WTC11 (cell line): ENCODE results near the gene ZNF19.

Experiments
- ATF1 ChIP-seq: sonication (generic); formaldehyde crosslinking; IDR thresholded peaks from 2 replicates; pipeline ENCODE4 v1.8.1; 2023; ENCODE audit warnings: mild to moderate bottlenecking, moderate library complexity, missing genetic modification reagents
- ESRRA ChIP-seq: sonication (generic); formaldehyde crosslinking; IDR thresholded peaks from 2 replicates; pipeline ENCODE4 v1.8.1; 2022; ENCODE audit warnings: mild to moderate bottlenecking, missing genetic modification reagents, borderline replicate concordance
- FOXP1 ChIP-seq: sonication (generic); formaldehyde crosslinking; IDR thresholded peaks from 2 replicates; pipeline ENCODE4 v1.8.0; 2022; ENCODE audit warnings: missing genetic modification reagents, mild to moderate bottlenecking, moderate library complexity, borderline replicate concordance
- JUN ChIP-seq: sonication (generic); formaldehyde crosslinking; IDR thresholded peaks from 2 replicates; pipeline ENCODE4 v1.8.0; 2023; ENCODE audit warnings: mild to moderate bottlenecking, missing genetic modification reagents
- KAT7 ChIP-seq: sonication (generic); formaldehyde crosslinking; IDR thresholded peaks from 2 replicates; pipeline ENCODE4 v1.8.1; 2023; ENCODE audit warnings: missing genetic modification reagents, mild to moderate bottlenecking, borderline replicate concordance
- SP1 ChIP-seq: sonication (generic); formaldehyde crosslinking; conservative IDR thresholded peaks from 2 replicates; pipeline ENCODE4 v1.8.1; 2022; ENCODE audit warnings: missing genetic modification reagents
- TEAD4 ChIP-seq: sonication (generic); formaldehyde crosslinking; IDR thresholded peaks from 2 replicates; pipeline ENCODE4 v1.8.0; 2022; ENCODE audit warnings: mild to moderate bottlenecking, missing genetic modification reagents
- ZNF121 ChIP-seq: sonication (generic); formaldehyde crosslinking; IDR thresholded peaks from 2 replicates; pipeline ENCODE4 v1.8.0; 2023; ENCODE audit warnings: missing genetic modification reagents
- TF ChIP-seq, protein P1 (sequence below): sonication (generic); formaldehyde crosslinking; IDR thresholded peaks from 2 replicates; pipeline ENCODE4 v1.8.1; 2023; ENCODE audit warnings: mild to moderate bottlenecking, missing genetic modification reagents, moderate library complexity
- TF ChIP-seq, protein P2 (sequence below): sonication (generic); formaldehyde crosslinking; IDR thresholded peaks from 2 replicates; pipeline ENCODE4 v1.8.1; 2022; ENCODE audit warnings: low read depth, missing genetic modification reagents, borderline replicate concordance
- TF ChIP-seq, protein P3 (sequence below): fragments of 200-600 bp; IDR thresholded peaks from 2 replicates; pipeline ENCODE4 v1.8.0; 2022; ENCODE audit warnings: antibody characterized with exemption
- TF ChIP-seq, protein P4 (sequence below): fragments of 250-450 bp; sonication (Bioruptor Pico); IDR thresholded peaks from 2 replicates; pipeline ENCODE4 v1.9.0; 2021; ENCODE audit warnings: mild to moderate bottlenecking
- TF ChIP-seq, protein P5 (sequence below): sonication (generic); formaldehyde crosslinking; IDR thresholded peaks from 2 replicates; pipeline ENCODE4 v1.8.1; 2022; ENCODE audit warnings: low read depth, mild to moderate bottlenecking, moderate library complexity, missing genetic modification reagents, borderline replicate concordance

DNA sequence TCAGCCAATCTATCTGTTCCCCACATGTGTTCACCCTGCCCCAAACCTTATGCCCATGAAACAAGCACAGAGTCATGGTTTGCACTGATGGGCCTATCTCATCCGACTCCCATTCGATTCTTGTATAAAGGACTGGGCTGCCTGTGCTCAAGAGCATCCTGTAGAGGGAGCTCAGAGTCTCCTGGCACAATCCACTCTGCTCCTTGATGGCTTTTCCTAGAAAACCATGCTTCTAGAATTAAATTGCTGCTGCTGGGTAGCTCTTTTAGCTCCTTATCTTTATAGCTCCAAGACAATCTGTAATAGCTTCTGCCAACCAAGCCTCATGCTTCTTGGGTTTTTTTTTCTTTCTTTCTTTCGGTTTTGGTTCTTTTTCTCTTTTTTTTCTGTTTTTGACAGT, 9.7 kb downstream of the ZNF19 start:
- TF ChIP-seq ATF1 (CRISPR knock-in tag), result no peak
- TF ChIP-seq, protein P1, sequence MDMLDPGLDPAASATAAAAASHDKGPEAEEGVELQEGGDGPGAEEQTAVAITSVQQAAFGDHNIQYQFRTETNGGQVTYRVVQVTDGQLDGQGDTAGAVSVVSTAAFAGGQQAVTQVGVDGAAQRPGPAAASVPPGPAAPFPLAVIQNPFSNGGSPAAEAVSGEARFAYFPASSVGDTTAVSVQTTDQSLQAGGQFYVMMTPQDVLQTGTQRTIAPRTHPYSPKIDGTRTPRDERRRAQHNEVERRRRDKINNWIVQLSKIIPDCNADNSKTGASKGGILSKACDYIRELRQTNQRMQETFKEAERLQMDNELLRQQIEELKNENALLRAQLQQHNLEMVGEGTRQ (CRISPR knock-in tag), result no peak
- TF ChIP-seq, protein P2, sequence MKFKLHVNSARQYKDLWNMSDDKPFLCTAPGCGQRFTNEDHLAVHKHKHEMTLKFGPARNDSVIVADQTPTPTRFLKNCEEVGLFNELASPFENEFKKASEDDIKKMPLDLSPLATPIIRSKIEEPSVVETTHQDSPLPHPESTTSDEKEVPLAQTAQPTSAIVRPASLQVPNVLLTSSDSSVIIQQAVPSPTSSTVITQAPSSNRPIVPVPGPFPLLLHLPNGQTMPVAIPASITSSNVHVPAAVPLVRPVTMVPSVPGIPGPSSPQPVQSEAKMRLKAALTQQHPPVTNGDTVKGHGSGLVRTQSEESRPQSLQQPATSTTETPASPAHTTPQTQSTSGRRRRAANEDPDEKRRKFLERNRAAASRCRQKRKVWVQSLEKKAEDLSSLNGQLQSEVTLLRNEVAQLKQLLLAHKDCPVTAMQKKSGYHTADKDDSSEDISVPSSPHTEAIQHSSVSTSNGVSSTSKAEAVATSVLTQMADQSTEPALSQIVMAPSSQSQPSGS (CRISPR knock-in tag), result no peak
- TF ChIP-seq, protein P3, sequence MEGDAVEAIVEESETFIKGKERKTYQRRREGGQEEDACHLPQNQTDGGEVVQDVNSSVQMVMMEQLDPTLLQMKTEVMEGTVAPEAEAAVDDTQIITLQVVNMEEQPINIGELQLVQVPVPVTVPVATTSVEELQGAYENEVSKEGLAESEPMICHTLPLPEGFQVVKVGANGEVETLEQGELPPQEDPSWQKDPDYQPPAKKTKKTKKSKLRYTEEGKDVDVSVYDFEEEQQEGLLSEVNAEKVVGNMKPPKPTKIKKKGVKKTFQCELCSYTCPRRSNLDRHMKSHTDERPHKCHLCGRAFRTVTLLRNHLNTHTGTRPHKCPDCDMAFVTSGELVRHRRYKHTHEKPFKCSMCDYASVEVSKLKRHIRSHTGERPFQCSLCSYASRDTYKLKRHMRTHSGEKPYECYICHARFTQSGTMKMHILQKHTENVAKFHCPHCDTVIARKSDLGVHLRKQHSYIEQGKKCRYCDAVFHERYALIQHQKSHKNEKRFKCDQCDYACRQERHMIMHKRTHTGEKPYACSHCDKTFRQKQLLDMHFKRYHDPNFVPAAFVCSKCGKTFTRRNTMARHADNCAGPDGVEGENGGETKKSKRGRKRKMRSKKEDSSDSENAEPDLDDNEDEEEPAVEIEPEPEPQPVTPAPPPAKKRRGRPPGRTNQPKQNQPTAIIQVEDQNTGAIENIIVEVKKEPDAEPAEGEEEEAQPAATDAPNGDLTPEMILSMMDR, result no peak
- TF ChIP-seq, protein P4, sequence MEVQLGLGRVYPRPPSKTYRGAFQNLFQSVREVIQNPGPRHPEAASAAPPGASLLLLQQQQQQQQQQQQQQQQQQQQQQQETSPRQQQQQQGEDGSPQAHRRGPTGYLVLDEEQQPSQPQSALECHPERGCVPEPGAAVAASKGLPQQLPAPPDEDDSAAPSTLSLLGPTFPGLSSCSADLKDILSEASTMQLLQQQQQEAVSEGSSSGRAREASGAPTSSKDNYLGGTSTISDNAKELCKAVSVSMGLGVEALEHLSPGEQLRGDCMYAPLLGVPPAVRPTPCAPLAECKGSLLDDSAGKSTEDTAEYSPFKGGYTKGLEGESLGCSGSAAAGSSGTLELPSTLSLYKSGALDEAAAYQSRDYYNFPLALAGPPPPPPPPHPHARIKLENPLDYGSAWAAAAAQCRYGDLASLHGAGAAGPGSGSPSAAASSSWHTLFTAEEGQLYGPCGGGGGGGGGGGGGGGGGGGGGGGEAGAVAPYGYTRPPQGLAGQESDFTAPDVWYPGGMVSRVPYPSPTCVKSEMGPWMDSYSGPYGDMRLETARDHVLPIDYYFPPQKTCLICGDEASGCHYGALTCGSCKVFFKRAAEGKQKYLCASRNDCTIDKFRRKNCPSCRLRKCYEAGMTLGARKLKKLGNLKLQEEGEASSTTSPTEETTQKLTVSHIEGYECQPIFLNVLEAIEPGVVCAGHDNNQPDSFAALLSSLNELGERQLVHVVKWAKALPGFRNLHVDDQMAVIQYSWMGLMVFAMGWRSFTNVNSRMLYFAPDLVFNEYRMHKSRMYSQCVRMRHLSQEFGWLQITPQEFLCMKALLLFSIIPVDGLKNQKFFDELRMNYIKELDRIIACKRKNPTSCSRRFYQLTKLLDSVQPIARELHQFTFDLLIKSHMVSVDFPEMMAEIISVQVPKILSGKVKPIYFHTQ, result no peak
- TF ChIP-seq JUN (CRISPR knock-in tag), result no peak
- no peak for TF ChIP-seq ZNF121 (CRISPR knock-in tag)
- TF ChIP-seq ESRRA (CRISPR knock-in tag), result no peak
- TF ChIP-seq KAT7, result no peak
- TF ChIP-seq TEAD4 (CRISPR knock-in tag), result no peak
- TF ChIP-seq SP1 (CRISPR knock-in tag), result no peak
- TF ChIP-seq, protein P5, sequence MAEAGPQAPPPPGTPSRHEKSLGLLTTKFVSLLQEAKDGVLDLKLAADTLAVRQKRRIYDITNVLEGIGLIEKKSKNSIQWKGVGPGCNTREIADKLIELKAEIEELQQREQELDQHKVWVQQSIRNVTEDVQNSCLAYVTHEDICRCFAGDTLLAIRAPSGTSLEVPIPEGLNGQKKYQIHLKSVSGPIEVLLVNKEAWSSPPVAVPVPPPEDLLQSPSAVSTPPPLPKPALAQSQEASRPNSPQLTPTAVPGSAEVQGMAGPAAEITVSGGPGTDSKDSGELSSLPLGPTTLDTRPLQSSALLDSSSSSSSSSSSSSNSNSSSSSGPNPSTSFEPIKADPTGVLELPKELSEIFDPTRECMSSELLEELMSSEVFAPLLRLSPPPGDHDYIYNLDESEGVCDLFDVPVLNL (CRISPR knock-in tag), result no peak
- TF ChIP-seq FOXP1 (CRISPR knock-in tag), result no peak
